Mammary epithelial cell (primary cell): ENCODE data around the gene USP15.

Experiments used
- CTCF ChIP-seq, 2 donors: IDR thresholded peaks in 1 of 2; conservative IDR thresholded peaks in 1 of 2; 2 replicates each; pipeline ENCODE4 v1.5.1; 2011 to 2012; ENCODE audit warnings: inconsistent platforms in 2 of 2, low read length in 2 of 2, mild to moderate bottlenecking in 2 of 2, control low read depth in 1 of 2, low read depth in 1 of 2; ENCODE audit not compliant: insufficient read depth in 1 of 2; ENCODE audit errors: extremely low read depth in 1 of 2
- EZH2 ChIP-seq: IDR thresholded peaks from 2 replicates; pipeline ENCODE4 v1.6.1; 2012; ENCODE audit warnings: low read length, inconsistent platforms, borderline replicate concordance

GRCh38 chr12:62264706-62265105 lies 4.5 kb downstream of the USP15 start:
- TF ChIP-seq EZH2, result no peak
- TF ChIP-seq CTCF (conservative IDR thresholded peaks at IDR 0.05 in 1 of 2, IDR thresholded peaks at IDR 0.05 in 1 of 2; ENCODE audit: extremely low read depth in 1 of 2, insufficient read depth in 1 of 2, low read depth in 1 of 2, low read length in 2 of 2), result no peak
